HEK293 (cell line): ENCODE results near the gene CEP72.

Source experiments
- CTCF ChIA-PET: fragments of 350-600 bp; formaldehyde crosslinking; extraction: SDS; loops from one replicate; lab custom pipeline; 2021; ENCODE audit warnings: antibody characterized with exemption; lab: Yijun Ruan, JAX
- POLR2A ChIA-PET: fragments of 300-600 bp; formaldehyde crosslinking; extraction: SDS; loops from one replicate; lab custom pipeline; 2020; ENCODE audit warnings: antibody characterized with exemption, inconsistent platforms; lab: Yijun Ruan, JAX
- H3K27ac ChIP-seq: fragments of 200-500 bp; sonication (Bioruptor generic); 2 replicates; pipeline ENCODE4 v1.5.1; 2014; ENCODE audit warnings: low read depth, low read length, control low read depth, inconsistent platforms; ENCODE audit errors: extremely low read depth
- H3K36me3 ChIP-seq, 2 experiments: fragments of 200-500 bp in 1 of 2; sonication (Bioruptor generic) in 1 of 2; 1 replicate in 1 of 2; 2 replicates in 1 of 2; pipeline ENCODE4 v1.5.1; 2014 to 2017; ENCODE audit warnings: inconsistent platforms in 2 of 2, low read length in 2 of 2; ENCODE audit not compliant: control insufficient read depth in 2 of 2, insufficient read depth in 1 of 2
- H3K4me1 ChIP-seq: fragments of 200-500 bp; sonication (Bioruptor generic); 2 replicates; pipeline ENCODE4 v1.5.1; 2014; ENCODE audit warnings: mild to moderate bottlenecking, low read length, inconsistent platforms; ENCODE audit not compliant: control insufficient read depth, insufficient read depth
- H3K4me3 ChIP-seq: 2 replicates; pipeline ENCODE4 v1.5.1; 2011; ENCODE audit warnings: low read depth, mild to moderate bottlenecking, control low read depth, low read length, moderate library complexity
- H3K9me3 ChIP-seq: fragments of 200-500 bp; sonication (Bioruptor generic); 2 replicates; pipeline ENCODE4 v1.5.1; 2014; ENCODE audit warnings: low read depth, low read length, inconsistent platforms; ENCODE audit not compliant: control insufficient read depth, insufficient read depth
- ELK4 ChIP-seq: IDR thresholded peaks from 2 replicates; pipeline ENCODE4 v1.6.1; 2011; ENCODE audit warnings: mild to moderate bottlenecking, low read depth, low read length, borderline replicate concordance
- HOXD13 ChIP-seq: sonication (generic); formaldehyde crosslinking; IDR thresholded peaks from 2 replicates; pipeline ENCODE4 v1.8.0; 2022; ENCODE audit warnings: missing genetic modification reagents, borderline replicate concordance
- PATZ1 ChIP-seq: fragments of 450-650 bp; formaldehyde crosslinking; IDR thresholded peaks from 2 replicates; pipeline ENCODE4 v1.5.1; 2016; ENCODE audit warnings: missing biosample characterization, missing genetic modification characterization
- PRDM2 ChIP-seq: fragments of 450-650 bp; formaldehyde crosslinking; IDR thresholded peaks from 2 replicates; pipeline ENCODE4 v1.5.1; 2016; ENCODE audit warnings: missing biosample characterization, missing genetic modification characterization, borderline replicate concordance
- SCRT2 ChIP-seq: fragments of 450-650 bp; formaldehyde crosslinking; IDR thresholded peaks from 2 replicates; pipeline ENCODE4 v1.5.1; 2016; ENCODE audit warnings: missing biosample characterization, missing genetic modification characterization
- SETDB1 ChIP-seq: IDR thresholded peaks from one replicate; pipeline ENCODE4 v1.6.1; 2017; ENCODE audit warnings: mild to moderate bottlenecking, low read length, moderate library complexity, mixed read lengths; ENCODE audit not compliant: insufficient read length
- SP2 ChIP-seq: fragments of 450-650 bp; formaldehyde crosslinking; IDR thresholded peaks from 2 replicates; pipeline ENCODE4 v1.5.1; 2016; ENCODE audit warnings: missing biosample characterization, missing genetic modification characterization
- YY1 ChIP-seq: fragments of 450-650 bp; formaldehyde crosslinking; IDR thresholded peaks from 2 replicates; pipeline ENCODE4 v1.5.1; 2018; ENCODE audit warnings: missing biosample characterization, missing genetic modification characterization
- ZEB2 ChIP-seq: fragments of 450-650 bp; formaldehyde crosslinking; IDR thresholded peaks from 2 replicates; pipeline ENCODE4 v1.5.1; 2016; ENCODE audit warnings: missing biosample characterization, missing genetic modification characterization
- ZNF138 ChIP-seq: fragments of 450-650 bp; formaldehyde crosslinking; IDR thresholded peaks from 2 replicates; pipeline ENCODE4 v1.5.1; 2016; ENCODE audit warnings: missing biosample characterization, missing genetic modification characterization, borderline replicate concordance
- ZNF174 ChIP-seq: fragments of 450-650 bp; formaldehyde crosslinking; IDR thresholded peaks from 2 replicates; pipeline ENCODE4 v1.5.0; 2017; ENCODE audit warnings: missing biosample characterization, mild to moderate bottlenecking, missing genetic modification characterization
- ZNF23 ChIP-seq: fragments of 450-650 bp; formaldehyde crosslinking; IDR thresholded peaks from 2 replicates; pipeline ENCODE4 v1.5.1; 2016; ENCODE audit warnings: missing biosample characterization, missing genetic modification characterization, borderline replicate concordance
- ZNF366 ChIP-seq: fragments of 450-650 bp; formaldehyde crosslinking; conservative IDR thresholded peaks from 2 replicates; pipeline ENCODE4 v1.5.1; 2016; ENCODE audit warnings: missing biosample characterization, missing genetic modification characterization
- ZNF404 ChIP-seq: fragments of 450-650 bp; formaldehyde crosslinking; IDR thresholded peaks from 2 replicates; pipeline ENCODE4 v1.5.1; 2017; ENCODE audit warnings: missing biosample characterization, missing genetic modification characterization
- ZNF544 ChIP-seq: fragments of 450-650 bp; formaldehyde crosslinking; IDR thresholded peaks from 2 replicates; pipeline ENCODE4 v1.5.0; 2017; ENCODE audit warnings: missing biosample characterization, missing genetic modification characterization
- ZNF555 ChIP-seq: fragments of 450-650 bp; formaldehyde crosslinking; conservative IDR thresholded peaks from 2 replicates; pipeline ENCODE4 v1.5.1; 2017; ENCODE audit warnings: missing biosample characterization, mild to moderate bottlenecking, missing genetic modification characterization, inconsistent platforms
- ZNF560 ChIP-seq: fragments of 450-650 bp; formaldehyde crosslinking; IDR thresholded peaks from 2 replicates; pipeline ENCODE4 v1.5.1; 2017; ENCODE audit warnings: missing biosample characterization, missing genetic modification characterization, borderline replicate concordance
- ZNF776 ChIP-seq: fragments of 450-650 bp; formaldehyde crosslinking; IDR thresholded peaks from 2 replicates; pipeline ENCODE4 v1.5.0; 2017; ENCODE audit warnings: missing biosample characterization, missing genetic modification characterization, borderline replicate concordance
- ZNF791 ChIP-seq: fragments of 450-650 bp; formaldehyde crosslinking; IDR thresholded peaks from 2 replicates; pipeline ENCODE4 v1.5.1; 2016; ENCODE audit warnings: missing biosample characterization, missing genetic modification characterization
- ZXDB ChIP-seq: fragments of 450-650 bp; formaldehyde crosslinking; IDR thresholded peaks from 2 replicates; pipeline ENCODE4 v1.5.1; 2016; ENCODE audit warnings: missing biosample characterization, missing genetic modification characterization

CEP72 gene

GRCh38 chr5:633501-633955 is 21.4 kb downstream of the CEP72 start (continued):
- TF ChIP-seq PRDM2 (tag by site-specific recombination): no peak
- TF ChIP-seq, all 188 proteins: peak for 4

GRCh38 chr5:634191-634590 is 22.1 kb downstream of the CEP72 start:
- CTCF ChIA-PET: interaction anchor here (0.7 to 1.6 kb wide), 2 partner anchors 36 to 174 kb away, joined by 3 read pairs; no protein-coding TSS in a partner anchor
- Histone ChIP-seq H3K36me3 (peaks cover 16 to 61% of the 10 kb centered on the region in 2 experiments), H3K9me3 (no peaks in the 10 kb centered on the region), H3K4me3 (no peak overlapping the region), H3K27ac (no peak overlapping the region), H3K4me1 (no peaks in the 10 kb centered on the region)
- TF ChIP-seq YY1 (tag by site-specific recombination) (no peak), SCRT2 (tag by site-specific recombination) (peak; percentile 41; the same call in 1 of the 2 replicates)
- POLR2A ChIA-PET: no interaction called here

GRCh38 chr5:635306-636055 is 23.3 kb downstream of the CEP72 start:
- TF ChIP-seq ZNF560: no peak
- no peak for TF ChIP-seq ZEB2 (tag by site-specific recombination)
- no peak for TF ChIP-seq ZNF791 (tag by site-specific recombination)
- TF ChIP-seq ELK4: no peak
- no peak for TF ChIP-seq SETDB1
- no peak for TF ChIP-seq ZNF366
- no peak for TF ChIP-seq ZNF555 (tag by site-specific recombination)
- no peaks in the 10 kb centered on the region for H3K9me3 ChIP-seq
- ChIA-PET CTCF (interaction anchor here (0.6 to 1.6 kb wide), 2 partner anchors 17 to 35 kb away, joined by 3 to 4 read pairs; no protein-coding TSS in a partner anchor), POLR2A (no interaction called here)
- no peak overlapping the region for H3K4me3 ChIP-seq
- H3K36me3 ChIP-seq: peaks cover 21 to 74% of the 10 kb centered on the region in 2 experiments
- no peaks in the 10 kb centered on the region for H3K4me1 ChIP-seq
- no peak overlapping the region for H3K27ac ChIP-seq

- CTCF ChIA-PET: no interaction called here
- peaks cover 21 to 86% of the 10 kb centered on the region in 2 experiments for H3K36me3 ChIP-seq
- TF ChIP-seq ZNF544 (tag by site-specific recombination): no peak
- TF ChIP-seq ZNF23 (tag by site-specific recombination): no peak
- TF ChIP-seq ZNF138 (tag by site-specific recombination): no peak
- TF ChIP-seq ZNF776 (tag by site-specific recombination): no peak
- TF ChIP-seq SP2 (tag by site-specific recombination): no peak
- TF ChIP-seq HOXD13 (CRISPR knock-in tag): no peak
- TF ChIP-seq ZNF404 (tag by site-specific recombination): no peak
- no peak for TF ChIP-seq ZXDB (tag by site-specific recombination)
- no peak for TF ChIP-seq PATZ1 (tag by site-specific recombination)
- no peak for TF ChIP-seq ZNF174 (tag by site-specific recombination)
- TF ChIP-seq ZNF791 (tag by site-specific recombination): no peak
These were observed 24.8 kb downstream of the CEP72 start for GRCh38 chr5:636951-637350.

More at GRCh38 chr5:636951-637350, 24.8 kb downstream of the CEP72 start:
- Histone ChIP-seq H3K9me3 (no peaks in the 10 kb centered on the region), H3K4me3 (no peak overlapping the region), H3K4me1 (no peaks in the 10 kb centered on the region), H3K27ac (no peak overlapping the region)
- POLR2A ChIA-PET: no interaction called here
